Erythroblast (primary cell): ENCODE measurements around the gene SPRN.

Source experiments
- GATA1 ChIP-seq: IDR thresholded peaks from 2 replicates; pipeline ENCODE4 v1.6.1; 2011; ENCODE audit warnings: low read depth, mild to moderate bottlenecking, control low read depth, low read length, moderate library complexity
- POLR2A ChIP-seq: IDR thresholded peaks from 2 replicates; pipeline ENCODE4 v1.6.1; 2011; ENCODE audit warnings: mild to moderate bottlenecking, low read length

- no peak for TF ChIP-seq POLR2A
- TF ChIP-seq GATA1: no peak
Measured at GRCh38 chr10:133445751-133446708, 21.6 kb upstream of the SPRN start.
